Measurements from ENCODE around the gene ERVW-1.

DNA sequence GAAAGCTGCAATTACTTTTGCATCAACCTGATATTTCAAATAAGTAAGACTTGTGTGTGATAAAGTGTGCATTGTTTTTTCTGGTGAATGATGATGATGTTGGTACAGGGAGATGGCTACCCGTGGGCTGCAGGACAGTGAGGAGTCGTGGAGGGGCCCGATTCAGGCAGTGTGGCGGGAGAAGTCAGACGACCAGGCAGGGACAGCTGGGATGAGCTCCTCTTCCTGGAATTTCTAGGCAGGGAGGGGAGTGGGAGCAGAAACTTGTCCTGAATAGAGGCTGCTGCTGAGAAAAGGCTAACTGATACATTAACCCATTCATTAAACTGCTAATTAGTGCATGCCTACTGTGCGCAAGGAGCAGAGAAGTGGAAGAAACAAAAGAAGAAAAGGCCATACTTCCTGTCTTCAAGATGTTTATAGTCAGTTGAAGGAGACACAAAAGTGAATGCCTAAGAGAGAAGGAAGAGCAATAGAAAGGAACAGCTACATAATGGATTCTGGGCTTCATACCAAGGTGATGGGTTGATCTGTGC is 39.7 kb downstream of the ERVW-1 start:
- TF ChIP-seq CTCF (IDR thresholded peaks at IDR 0.05; ENCODE audit: borderline replicate concordance, extremely low read depth, low read length, poor library complexity, severe bottlenecking) (no peak), EZH2 (IDR thresholded peaks at IDR 0.05; ENCODE audit: borderline replicate concordance, low read depth, low read length, severe bottlenecking) (no peak)

All from DND-41 (cell line).